Ureter (tissue), 1 donor: ENCODE data around the gene GALNT10. TPM values are rescaled to one million over a fixed set of nuclear protein-coding genes. Genes with fewer than 3 reads are reported as not detected.

Source experiments
- total RNA-seq: library from RNA; stranded (reverse); gene quantifications from one replicate; pipeline ENCODE4 v1.2.4, GENCODE V29; 2023
- donor health status: DM: yes; HTN: yes; CAD: no.

GALNT10 gene
- total RNA-seq, 1 donor from 2014 or later, result 26.0 TPM

Other genes starting within 250 kb of the GALNT10 start
- 40.8 TPM for gene FAM114A2, start 151.8 kb upstream of the GALNT10 start, total RNA-seq
- 39.6 TPM for gene MFAP3, start 151.8 kb upstream of the GALNT10 start, total RNA-seq